Fibroblast of skin of left quadriceps (primary cell): ENCODE results near the gene PPP6C.
"Not testable (repeated sequence)": the region's sequence is repeated elsewhere in the genome, so short reads cannot be mapped to it uniquely, and the experiment has no call there.

ENCODE experiments used
- DNase-seq, 2 experiments: peaks; one replicate each; pipeline ENCODE4 v3.0.0-alpha.2; 2013; ENCODE audit warnings: low read depth in 2 of 2

The PPP6C gene

DNA sequence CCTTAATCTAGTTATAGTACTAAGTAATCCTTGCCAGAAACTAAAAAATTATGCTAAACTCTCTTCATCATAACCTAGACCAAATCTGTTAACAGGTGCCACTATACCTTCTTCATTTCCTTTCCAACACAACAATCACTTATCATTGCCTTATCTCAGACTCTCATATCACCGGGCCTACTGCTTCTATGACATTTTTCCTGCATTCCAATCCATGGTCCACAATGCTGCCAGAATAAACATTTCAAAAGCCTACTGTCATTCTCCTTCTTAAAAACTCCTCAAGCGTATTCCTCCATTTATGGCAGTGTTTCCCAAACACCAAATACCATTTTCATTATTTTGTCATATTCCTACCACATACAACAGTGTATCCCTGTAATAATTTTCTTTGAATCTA, 6.5 kb downstream of the PPP6C start:
- no peak for DNase-seq

DNA sequence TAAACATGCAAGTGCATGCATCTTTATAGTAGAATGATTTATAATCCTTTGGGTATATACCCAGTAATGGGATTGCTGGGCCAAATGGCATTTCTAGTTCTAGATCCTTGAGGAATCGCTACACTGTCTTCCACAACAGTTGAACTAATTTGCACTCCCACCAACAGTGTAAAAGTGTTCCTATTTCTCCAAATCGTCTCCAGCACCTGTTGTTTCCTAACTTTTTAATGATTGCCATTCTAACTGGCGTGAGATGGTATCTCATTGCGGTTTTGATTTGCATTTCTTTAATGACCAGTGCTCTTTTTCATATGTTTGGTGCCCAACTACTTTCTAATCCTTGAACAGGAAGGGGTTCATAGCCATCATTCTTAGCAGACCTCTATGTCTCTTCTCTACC, 7.8 kb downstream of the PPP6C start:
- not testable (repeated sequence) for DNase-seq

- no peak for DNase-seq
These were observed 8.7 kb downstream of the PPP6C start for GRCh38 chr9:125180876-125181275.

DNA sequence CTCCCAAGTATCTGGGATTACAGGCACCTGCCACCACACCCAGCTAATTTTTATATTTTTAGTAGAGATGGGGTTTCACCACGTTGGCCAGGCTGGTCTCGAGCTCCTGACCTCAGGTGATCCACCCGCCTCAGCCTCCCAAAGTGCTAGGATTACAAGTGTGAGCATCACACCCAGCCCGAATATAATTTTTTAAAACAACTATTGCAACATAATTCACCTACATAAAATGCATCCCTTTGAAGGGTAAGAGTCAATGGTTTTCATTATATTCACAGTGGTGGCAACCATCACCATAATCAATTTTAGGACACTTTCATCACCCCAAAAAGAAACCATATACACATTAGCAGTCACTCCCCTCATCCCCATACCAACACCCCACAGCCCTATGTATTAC, 9.8 kb downstream of the PPP6C start:
- not testable (repeated sequence) for DNase-seq

DNA sequence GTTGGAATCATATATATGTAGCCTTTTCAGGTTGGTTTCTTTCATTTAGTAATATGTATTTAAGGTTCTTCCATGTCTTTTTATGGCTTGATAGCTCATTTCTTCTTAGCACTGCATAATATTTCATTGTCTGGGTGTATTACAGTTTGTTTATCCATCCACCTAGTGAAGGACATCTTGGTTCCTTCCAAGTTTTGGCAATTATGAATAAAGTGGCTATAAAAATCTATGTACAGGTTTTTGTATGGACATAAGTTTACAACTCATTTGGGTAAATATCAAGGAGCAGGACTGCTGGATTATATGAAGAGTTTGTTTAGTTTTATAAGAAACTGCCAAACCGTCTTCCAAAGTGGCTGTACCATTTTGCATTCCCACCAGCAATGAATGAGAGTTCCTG, 11.7 kb downstream of the PPP6C start:
- no peak for DNase-seq

DNA sequence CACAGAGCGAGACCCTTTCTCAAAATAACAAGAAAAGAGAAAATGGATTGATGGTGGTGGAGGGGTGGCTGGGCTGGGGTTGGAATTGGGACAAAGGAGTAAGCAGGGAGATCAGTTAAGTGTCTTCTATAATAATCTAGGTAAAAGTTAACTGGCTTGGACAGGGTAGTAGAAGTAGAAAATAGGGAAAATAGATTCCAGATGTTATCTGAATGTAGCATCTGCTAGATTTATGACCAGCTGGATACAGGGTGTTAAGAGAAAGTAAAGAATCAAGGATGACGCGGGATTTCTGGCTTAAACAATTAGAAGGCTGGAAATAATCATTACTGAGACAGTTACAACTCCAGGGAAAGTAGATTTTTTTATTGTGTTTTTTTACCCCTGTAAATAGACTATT, 13.0 kb downstream of the PPP6C start:
- DNase-seq, result peak; percentile 66 to 69

GRCh38 chr9:125172031-125172755, 17.4 kb downstream of the PPP6C start:
- no peak for DNase-seq

GRCh38 chr9:125169895-125170294, 19.7 kb downstream of the PPP6C start:
- DNase-seq, result no peak

DNA sequence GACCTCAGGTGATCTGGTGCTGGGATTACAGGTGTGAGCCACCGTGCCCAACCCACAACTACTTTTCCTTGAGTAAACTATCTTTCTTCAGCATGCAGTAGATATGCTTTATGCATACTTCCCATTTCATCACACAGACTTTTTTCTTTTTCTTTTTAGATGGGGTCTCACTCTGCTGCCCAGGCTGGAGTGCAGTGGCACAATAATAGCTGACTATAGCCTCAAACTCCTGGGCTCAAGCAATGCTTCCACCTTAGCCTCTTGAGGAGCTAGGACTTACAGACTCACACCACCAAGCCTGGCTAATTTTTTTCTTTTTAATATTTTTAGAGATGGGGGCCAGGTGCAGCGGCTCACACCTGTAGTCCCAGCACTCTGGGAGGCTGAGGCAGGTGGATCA, 22.8 kb downstream of the PPP6C start:
- no peak for DNase-seq

DNA sequence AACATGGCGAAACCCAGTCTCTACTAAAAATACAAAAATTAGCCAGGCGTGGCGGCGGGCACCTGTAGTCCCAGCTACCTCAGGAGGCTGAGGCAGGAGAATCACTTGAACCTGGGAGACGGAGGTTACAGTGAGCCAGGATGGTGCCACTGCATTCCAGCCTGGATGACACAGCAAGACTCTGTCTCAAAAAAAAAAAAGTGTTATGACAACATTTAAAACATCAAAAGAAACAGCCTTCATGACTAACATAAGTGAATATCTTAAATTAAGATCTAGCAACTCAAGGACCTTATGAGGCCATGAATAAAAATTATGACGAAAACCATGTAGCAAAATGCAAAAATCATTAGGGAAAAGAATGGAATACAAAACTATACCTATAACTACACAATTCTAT, 26.7 kb downstream of the PPP6C start:
- DNase-seq, result not testable (repeated sequence)

- DNase-seq, result peak in 1 of 2 experiments; percentile 24
These were observed 28.2 kb downstream of the PPP6C start for GRCh38 chr9:125161284-125161918.

- DNase-seq, result no peak
These were observed 28.9 kb downstream of the PPP6C start for GRCh38 chr9:125160750-125161149.

DNA sequence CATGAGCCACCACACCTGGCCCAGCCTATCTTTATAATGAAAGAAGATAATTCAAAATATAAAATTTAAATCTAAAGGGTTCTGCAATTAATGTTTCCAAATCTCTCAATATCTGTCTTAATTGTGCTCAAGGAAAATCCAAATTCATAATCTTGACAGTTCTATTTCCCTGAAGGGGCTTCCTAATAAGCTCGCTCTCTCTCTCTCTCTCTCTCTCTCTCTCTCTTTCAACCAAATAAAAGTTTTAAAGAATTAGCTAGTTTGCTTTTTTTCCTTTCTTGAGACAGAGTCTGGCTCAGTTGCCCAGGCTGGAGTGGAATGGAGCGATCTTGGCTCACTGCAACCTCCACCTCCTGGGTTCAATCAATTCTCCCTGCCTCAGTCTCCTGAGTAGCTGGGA, 33.1 kb downstream of the PPP6C start:
- no peak for DNase-seq

- DNase-seq, result no peak
These were observed 35.8 kb downstream of the PPP6C start for GRCh38 chr9:125153712-125154367.

- no peak for DNase-seq
These were observed 37.9 kb downstream of the PPP6C start for GRCh38 chr9:125151730-125152129.

GRCh38 chr9:125150349-125151245, 39.0 kb downstream of the PPP6C start:
- no peak for DNase-seq

DNA sequence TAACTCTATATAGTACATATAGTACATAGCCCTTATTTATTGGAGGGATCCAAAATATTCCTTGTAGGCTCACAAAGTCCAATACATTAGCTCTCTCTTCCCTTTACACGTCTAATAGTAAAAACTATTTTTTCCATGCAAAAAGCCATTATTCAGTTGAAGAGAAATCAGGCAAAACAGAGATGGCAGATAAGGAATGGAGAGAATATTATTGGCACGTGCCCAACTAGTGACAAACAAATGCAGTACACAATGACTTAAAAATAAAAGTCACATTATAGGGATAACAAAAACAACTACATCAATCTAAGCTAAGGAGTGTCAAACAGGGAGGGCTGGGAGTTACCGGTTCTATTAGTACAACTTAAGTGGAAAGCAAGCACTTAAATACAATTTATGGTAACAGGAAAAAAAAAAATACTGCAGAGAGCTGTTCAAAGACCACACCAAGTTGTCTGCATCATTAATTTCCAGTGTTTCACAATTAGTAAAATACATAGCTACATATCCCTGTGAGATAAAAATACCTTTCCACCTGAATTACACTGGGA, 42.1 kb downstream of the PPP6C start:
- no peak for DNase-seq

- no peak for DNase-seq
These were observed 43.4 kb downstream of the PPP6C start for GRCh38 chr9:125146247-125146646.

DNA sequence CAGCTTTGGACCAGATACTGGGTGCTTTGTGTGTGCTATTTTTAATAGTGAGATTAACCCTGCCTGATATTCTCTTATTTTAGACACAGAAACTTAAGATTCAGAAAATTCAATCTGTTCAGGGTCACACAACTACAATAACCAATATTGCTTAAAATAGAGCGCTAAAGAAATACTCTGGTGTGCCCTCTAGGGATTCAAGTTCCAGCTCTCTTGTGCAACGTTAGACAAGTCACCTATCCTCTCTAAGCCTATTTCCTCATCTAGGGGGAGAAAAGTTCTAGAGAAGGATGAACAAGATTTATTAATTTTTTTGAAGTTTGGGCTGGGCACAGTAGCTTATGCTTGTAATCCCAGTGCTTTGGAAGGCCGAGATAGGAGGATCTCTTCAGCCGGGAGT, 44.2 kb downstream of the PPP6C start:
- no peak for DNase-seq

GRCh38 chr9:125143377-125144090, 46.1 kb downstream of the PPP6C start, which contains the start of gene SCAI:
Gene SCAI, minus strand, starts transcription at chr9:125143528. Its CDS starts 91 bp downstream, at chr9:125143437.
- peak; percentile 97 to 98 for DNase-seq
